Ishikawa (cell line): ENCODE measurements around the gene TBC1D21.

Source experiments
- EP300 ChIP-seq: IDR thresholded peaks from 2 replicates; pipeline ENCODE4 v1.6.1; 2012; ENCODE audit warnings: borderline replicate concordance
- YY1 ChIP-seq: IDR thresholded peaks from 2 replicates; pipeline ENCODE4 v1.6.1; 2012; ENCODE audit warnings: low read depth
- TF ChIP-seq, protein P1 (sequence below): IDR thresholded peaks from 2 replicates; pipeline ENCODE4 v1.6.1; 2012; ENCODE audit warnings: low read depth, mild to moderate bottlenecking
- TF ChIP-seq, protein P2 (sequence below): IDR thresholded peaks from 2 replicates; pipeline ENCODE4 v1.6.1; 2012

DNA sequence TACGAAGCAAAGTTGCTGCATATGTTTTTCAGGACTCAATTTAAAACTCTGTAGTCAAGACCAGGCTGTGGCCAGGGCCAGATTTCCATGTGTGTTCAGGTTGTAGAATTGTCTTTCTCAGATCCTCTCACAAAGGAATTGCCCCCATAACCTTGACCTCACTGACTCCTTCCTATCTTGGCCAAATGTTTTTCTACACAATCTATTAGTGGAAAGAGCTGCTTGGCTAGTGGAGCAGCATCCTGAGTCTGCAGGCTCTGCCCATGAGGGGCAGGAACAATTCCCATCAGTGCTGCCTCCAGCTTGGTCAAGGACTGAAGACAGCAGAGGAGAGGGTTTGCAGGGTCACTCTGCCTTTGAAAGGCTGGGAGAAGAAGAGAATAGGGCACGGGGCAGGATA lies 6.9 kb upstream of the TBC1D21 start:
- TF ChIP-seq EP300 (no peak), YY1 (no peak)
- TF ChIP-seq, protein P1, sequence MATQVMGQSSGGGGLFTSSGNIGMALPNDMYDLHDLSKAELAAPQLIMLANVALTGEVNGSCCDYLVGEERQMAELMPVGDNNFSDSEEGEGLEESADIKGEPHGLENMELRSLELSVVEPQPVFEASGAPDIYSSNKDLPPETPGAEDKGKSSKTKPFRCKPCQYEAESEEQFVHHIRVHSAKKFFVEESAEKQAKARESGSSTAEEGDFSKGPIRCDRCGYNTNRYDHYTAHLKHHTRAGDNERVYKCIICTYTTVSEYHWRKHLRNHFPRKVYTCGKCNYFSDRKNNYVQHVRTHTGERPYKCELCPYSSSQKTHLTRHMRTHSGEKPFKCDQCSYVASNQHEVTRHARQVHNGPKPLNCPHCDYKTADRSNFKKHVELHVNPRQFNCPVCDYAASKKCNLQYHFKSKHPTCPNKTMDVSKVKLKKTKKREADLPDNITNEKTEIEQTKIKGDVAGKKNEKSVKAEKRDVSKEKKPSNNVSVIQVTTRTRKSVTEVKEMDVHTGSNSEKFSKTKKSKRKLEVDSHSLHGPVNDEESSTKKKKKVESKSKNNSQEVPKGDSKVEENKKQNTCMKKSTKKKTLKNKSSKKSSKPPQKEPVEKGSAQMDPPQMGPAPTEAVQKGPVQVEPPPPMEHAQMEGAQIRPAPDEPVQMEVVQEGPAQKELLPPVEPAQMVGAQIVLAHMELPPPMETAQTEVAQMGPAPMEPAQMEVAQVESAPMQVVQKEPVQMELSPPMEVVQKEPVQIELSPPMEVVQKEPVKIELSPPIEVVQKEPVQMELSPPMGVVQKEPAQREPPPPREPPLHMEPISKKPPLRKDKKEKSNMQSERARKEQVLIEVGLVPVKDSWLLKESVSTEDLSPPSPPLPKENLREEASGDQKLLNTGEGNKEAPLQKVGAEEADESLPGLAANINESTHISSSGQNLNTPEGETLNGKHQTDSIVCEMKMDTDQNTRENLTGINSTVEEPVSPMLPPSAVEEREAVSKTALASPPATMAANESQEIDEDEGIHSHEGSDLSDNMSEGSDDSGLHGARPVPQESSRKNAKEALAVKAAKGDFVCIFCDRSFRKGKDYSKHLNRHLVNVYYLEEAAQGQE = no peak
- TF ChIP-seq, protein P2, sequence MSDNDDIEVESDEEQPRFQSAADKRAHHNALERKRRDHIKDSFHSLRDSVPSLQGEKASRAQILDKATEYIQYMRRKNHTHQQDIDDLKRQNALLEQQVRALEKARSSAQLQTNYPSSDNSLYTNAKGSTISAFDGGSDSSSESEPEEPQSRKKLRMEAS = no peak
